Mammary epithelial cell (primary cell): ENCODE data around the gene CFAP69.

Experiments used
- CTCF ChIP-seq, 2 donors: IDR thresholded peaks in 1 of 2; conservative IDR thresholded peaks in 1 of 2; 2 replicates each; pipeline ENCODE4 v1.5.1; 2011 to 2012; ENCODE audit warnings: inconsistent platforms in 2 of 2, low read length in 2 of 2, mild to moderate bottlenecking in 2 of 2, control low read depth in 1 of 2, low read depth in 1 of 2; ENCODE audit not compliant: insufficient read depth in 1 of 2; ENCODE audit errors: extremely low read depth in 1 of 2
- EZH2 ChIP-seq: IDR thresholded peaks from 2 replicates; pipeline ENCODE4 v1.6.1; 2012; ENCODE audit warnings: low read length, inconsistent platforms, borderline replicate concordance

DNA sequence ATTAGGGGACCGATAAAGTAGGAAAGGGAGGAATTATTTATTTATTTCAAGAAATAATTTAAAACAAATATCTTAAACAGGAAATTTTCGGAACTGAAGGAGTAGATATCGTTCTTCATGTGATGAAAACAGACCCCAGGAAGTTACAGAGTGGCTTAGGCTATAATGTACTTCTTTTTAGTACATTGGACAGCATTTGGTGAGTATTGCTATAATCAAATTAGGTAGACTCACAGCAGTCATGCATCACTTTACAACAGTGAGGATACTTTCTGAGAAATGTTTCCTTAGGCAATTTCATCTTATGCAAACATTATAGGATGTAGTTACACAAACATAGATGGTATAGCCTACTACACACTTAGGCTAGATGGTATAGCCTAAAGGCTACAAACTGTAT lies 43.2 kb downstream of the CFAP69 start:
- TF ChIP-seq CTCF (conservative IDR thresholded peaks at IDR 0.05 in 1 of 2, IDR thresholded peaks at IDR 0.05 in 1 of 2; ENCODE audit: extremely low read depth in 1 of 2, insufficient read depth in 1 of 2, low read depth in 1 of 2, low read length in 2 of 2), result no peak
- TF ChIP-seq EZH2, result no peak
